GM19463 (cell line): ENCODE measurements around the gene GALNT2.

Experiments
- ATAC-seq: cut with Tn5 transposase; IDR thresholded peaks from one replicate; pipeline ENCODE4 v1.9.1; 2021; ENCODE audit warnings: mild to moderate bottlenecking, moderate library complexity; ENCODE audit not compliant: unreplicated experiment

The GALNT2 gene

GRCh38 chr1:230310381-230311163 lies 243.5 kb downstream of the GALNT2 start:
- no peak for ATAC-seq

- ATAC-seq, result no peak
Measured at GRCh38 chr1:230312676-230313075, 245.6 kb downstream of the GALNT2 start.

GRCh38 chr1:230313453-230314141 lies 246.6 kb downstream of the GALNT2 start:
- no peak for ATAC-seq

- ATAC-seq, result no peak
Measured at GRCh38 chr1:230314142-230314470, 247.1 kb downstream of the GALNT2 start.

- no peak for ATAC-seq
Measured at GRCh38 chr1:230315099-230315498, 248.1 kb downstream of the GALNT2 start.

GRCh38 chr1:230316864-230317745 lies 250.1 kb downstream of the GALNT2 start:
- ATAC-seq, result no peak

GRCh38 chr1:230317823-230318819 lies 251.1 kb downstream of the GALNT2 start:
- no peak for ATAC-seq

- no peak for ATAC-seq
Measured at GRCh38 chr1:230319014-230319747, 252.1 kb downstream of the GALNT2 start.

GRCh38 chr1:230320804-230321203 lies 253.8 kb downstream of the GALNT2 start:
- no peak for ATAC-seq

- ATAC-seq, result no peak
Measured at GRCh38 chr1:230321341-230321740, 254.3 kb downstream of the GALNT2 start.

GRCh38 chr1:230321741-230322420 lies 254.8 kb downstream of the GALNT2 start:
- no peak for ATAC-seq

GRCh38 chr1:230322421-230322756 lies 255.4 kb downstream of the GALNT2 start:
- no peak for ATAC-seq

GRCh38 chr1:230322967-230323547 lies 256.0 kb downstream of the GALNT2 start:
- no peak for ATAC-seq

- ATAC-seq, result no peak
Measured at GRCh38 chr1:230323686-230324085, 256.6 kb downstream of the GALNT2 start.

GRCh38 chr1:230326971-230327891 lies 260.2 kb downstream of the GALNT2 start:
- ATAC-seq, result no peak

GRCh38 chr1:230327892-230328284 lies 260.9 kb downstream of the GALNT2 start:
- no peak for ATAC-seq

GRCh38 chr1:230328342-230329015 lies 261.4 kb downstream of the GALNT2 start:
- no peak for ATAC-seq
